ENCODE measurements around the gene GPD1.

GPD1 gene

DNA sequence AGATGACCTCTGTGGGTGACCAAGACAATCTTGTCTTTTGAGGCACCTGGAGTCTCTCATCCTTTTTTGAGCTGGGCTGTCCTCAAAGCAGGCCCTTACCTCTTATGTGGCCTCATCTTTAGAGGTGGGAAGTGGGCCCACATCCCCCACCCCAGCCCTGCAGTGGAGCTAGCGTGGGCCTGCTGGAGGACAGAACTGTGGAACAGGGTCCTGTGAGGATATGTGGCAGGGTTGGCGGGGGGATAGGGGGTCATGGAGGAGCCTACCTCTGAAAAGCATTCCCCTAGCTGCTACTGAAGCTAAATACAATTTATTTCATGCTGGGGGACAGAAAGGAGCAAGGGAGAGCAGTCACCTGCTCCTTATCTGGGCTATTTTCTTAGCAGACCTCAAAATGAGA lies 457 bp upstream of the GPD1 start:
- no peak for DNase-seq (ENCODE audit: low read depth)
- TF ChIP-seq, protein P1, sequence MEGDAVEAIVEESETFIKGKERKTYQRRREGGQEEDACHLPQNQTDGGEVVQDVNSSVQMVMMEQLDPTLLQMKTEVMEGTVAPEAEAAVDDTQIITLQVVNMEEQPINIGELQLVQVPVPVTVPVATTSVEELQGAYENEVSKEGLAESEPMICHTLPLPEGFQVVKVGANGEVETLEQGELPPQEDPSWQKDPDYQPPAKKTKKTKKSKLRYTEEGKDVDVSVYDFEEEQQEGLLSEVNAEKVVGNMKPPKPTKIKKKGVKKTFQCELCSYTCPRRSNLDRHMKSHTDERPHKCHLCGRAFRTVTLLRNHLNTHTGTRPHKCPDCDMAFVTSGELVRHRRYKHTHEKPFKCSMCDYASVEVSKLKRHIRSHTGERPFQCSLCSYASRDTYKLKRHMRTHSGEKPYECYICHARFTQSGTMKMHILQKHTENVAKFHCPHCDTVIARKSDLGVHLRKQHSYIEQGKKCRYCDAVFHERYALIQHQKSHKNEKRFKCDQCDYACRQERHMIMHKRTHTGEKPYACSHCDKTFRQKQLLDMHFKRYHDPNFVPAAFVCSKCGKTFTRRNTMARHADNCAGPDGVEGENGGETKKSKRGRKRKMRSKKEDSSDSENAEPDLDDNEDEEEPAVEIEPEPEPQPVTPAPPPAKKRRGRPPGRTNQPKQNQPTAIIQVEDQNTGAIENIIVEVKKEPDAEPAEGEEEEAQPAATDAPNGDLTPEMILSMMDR (IDR thresholded peaks at IDR 0.05; ENCODE audit: control insufficient read depth, insufficient read depth, low read depth, low read length, missing control alignments), result no peak
- no peak overlapping the region for H3K4me3 ChIP-seq (ENCODE audit: control insufficient read depth, low read depth, low read length)

DNA sequence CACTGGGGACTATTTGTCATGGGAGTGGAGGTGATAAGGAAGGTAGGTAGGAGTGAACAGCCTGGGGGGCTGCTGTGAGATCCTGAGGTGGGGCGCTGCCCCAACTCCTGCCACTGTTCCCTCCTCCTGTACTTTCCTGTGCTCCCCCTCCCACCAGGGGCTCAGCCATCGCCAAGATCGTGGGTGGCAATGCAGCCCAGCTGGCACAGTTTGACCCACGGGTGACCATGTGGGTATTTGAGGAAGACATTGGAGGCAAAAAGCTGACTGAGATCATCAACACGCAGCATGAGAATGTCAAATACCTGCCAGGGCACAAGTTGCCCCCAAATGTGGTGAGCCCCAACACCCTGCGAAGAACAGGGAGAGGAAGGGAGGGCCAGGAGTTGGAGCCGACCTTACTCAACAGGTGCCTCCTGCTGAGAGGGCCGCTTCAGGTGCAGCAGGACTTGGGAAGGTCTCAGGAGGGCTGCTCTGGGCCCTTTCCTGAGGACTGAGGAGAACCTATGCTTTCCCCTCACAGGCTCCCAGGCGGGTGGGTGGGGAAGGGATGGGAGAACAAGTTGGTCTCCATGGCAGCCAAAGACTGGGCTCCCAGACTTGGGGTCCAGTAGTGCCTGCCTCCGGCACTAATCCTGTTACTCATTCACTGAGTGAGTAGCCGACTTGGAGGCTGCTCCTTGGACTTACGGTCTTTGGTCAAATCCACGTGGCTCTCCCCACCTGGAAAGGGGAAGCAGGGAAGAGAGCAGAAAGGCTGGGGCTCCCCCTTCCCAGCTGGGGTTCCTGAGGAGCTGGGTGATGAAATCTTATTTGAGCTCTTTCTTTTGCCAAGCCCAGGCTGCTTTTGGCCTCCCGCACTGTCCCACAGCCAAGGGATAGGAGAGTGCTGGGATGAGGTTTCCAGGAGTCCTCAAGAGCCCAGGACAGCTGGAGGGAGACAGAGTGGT lies 884 bp downstream of the GPD1 start:
- TF ChIP-seq, protein P1 (IDR thresholded peaks at IDR 0.05; ENCODE audit: control insufficient read depth, insufficient read depth, low read depth, low read length, missing control alignments), result no peak
- H3K4me3 ChIP-seq (ENCODE audit: control insufficient read depth, low read depth, low read length), result no peak overlapping the region
- no peak for DNase-seq (ENCODE audit: low read depth)

DNA sequence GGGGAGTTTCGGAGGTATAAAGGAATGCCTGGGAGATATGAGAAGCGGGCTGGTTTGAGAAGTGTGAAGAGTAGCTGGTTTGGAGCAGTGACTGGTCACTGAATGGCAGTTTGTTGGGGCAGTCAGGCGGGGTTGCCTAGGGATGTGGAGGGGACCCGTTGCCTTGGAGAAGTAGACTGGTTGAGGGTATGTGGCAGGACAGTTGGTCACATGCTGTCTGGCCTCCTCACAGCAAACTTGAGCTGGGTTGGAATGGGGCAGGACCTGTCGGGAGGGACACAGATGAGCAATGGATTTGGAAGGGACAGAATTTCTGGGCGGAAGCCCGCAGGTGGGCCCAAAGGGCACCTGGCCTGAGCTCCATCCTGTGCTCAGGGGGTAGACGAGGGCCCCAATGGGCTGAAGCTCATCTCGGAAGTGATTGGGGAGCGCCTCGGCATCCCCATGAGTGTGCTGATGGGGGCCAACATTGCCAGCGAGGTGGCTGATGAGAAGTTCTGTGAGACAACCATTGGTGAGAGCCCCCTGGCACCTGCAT lies 2.2 kb downstream of the GPD1 start:
- no peak for DNase-seq (ENCODE audit: low read depth)
- H3K4me3 ChIP-seq (ENCODE audit: control insufficient read depth, low read depth, low read length), result no peak overlapping the region
- TF ChIP-seq, protein P1 (IDR thresholded peaks at IDR 0.05; ENCODE audit: control insufficient read depth, insufficient read depth, low read depth, low read length, missing control alignments), result no peak

DNA sequence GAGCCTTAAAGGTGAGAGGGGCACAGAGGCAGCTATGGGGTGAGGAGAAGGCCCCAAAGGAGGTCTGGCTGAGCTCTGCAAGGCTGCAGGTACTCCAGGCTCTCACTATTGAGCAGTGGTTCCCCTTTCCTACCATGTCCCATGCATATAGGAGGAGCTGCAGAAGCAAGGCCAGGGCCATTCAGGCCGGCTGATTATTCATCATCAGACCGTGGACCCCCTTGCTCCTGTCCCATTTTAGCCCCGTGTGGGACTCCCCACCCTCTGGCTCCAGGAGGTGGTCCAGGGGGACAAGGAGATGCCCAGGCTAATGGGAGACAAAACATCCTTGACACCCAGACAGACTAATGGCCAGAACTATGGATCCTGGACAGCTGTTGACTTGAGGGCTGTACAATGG lies 3.1 kb downstream of the GPD1 start:
- no peak overlapping the region for H3K4me3 ChIP-seq (ENCODE audit: control insufficient read depth, low read depth, low read length)
- DNase-seq (ENCODE audit: low read depth), result no peak
- TF ChIP-seq, protein P1 (IDR thresholded peaks at IDR 0.05; ENCODE audit: control insufficient read depth, insufficient read depth, low read depth, low read length, missing control alignments), result no peak

DNA sequence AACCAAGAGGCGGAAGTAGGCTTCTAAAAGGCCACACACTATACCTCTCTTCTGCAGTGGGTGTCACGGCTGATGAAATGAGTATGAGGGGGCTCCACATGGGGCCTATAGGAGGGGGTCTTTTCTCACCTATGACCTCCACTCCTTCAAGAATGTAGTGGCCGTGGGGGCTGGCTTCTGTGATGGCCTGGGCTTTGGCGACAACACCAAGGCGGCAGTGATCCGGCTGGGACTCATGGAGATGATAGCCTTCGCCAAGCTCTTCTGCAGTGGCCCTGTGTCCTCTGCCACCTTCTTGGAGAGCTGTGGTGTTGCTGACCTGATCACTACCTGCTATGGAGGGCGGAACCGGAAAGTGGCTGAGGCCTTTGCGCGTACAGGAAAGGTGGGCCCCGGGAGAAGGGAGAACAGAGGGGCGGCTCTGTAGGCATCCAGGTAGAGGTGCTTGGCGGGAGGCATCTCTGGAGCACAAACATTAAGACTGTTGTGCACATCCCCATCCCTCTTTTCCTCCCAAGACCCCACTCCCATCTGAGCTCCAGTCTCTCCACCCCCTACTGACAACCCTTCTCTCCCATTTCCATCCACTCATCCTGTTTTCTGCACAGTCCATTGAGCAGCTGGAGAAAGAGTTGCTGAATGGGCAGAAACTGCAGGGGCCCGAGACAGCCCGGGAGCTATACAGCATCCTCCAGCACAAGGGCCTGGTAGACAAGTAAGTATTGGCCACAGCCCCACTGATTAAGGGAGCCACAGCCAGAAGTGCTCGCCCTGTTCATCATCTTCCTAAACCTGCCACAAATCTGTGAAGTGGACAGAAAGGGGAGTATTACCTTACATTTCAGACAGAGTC lies 3.8 kb downstream of the GPD1 start:
- no peak for DNase-seq (ENCODE audit: low read depth)
- H3K4me3 ChIP-seq (ENCODE audit: control insufficient read depth, low read depth, low read length), result no peak overlapping the region
- TF ChIP-seq, protein P1 (IDR thresholded peaks at IDR 0.05; ENCODE audit: control insufficient read depth, insufficient read depth, low read depth, low read length, missing control alignments), result no peak

DNA sequence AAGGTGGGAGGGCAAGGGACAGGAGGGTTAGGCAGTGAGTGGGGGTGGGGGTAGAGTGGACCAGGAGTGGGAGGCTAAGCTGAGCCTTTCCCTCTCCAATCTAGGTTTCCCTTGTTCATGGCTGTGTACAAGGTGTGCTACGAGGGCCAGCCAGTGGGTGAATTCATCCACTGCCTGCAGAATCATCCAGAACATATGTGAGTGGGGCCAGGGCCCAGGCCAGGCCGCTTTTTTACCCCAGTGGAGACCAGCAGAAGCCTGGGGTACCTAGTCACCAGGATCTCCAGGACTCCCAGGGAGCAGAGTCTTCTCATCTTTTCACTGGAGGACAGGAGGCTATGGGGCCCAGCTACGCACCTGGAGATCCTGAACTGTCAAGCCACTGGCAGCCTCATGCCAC lies 5.5 kb downstream of the GPD1 start:
- no peak for DNase-seq (ENCODE audit: low read depth)
- no peak overlapping the region for H3K4me3 ChIP-seq (ENCODE audit: control insufficient read depth, low read depth, low read length)
- TF ChIP-seq, protein P1 (IDR thresholded peaks at IDR 0.05; ENCODE audit: control insufficient read depth, insufficient read depth, low read depth, low read length, missing control alignments), result no peak
